HG02884 (cell line): Measurements from ENCODE around the gene ZBTB9.

Experiments
- ATAC-seq: cut with Tn5 transposase; IDR thresholded peaks from one replicate; pipeline ENCODE4 v1.9.1; 2021; ENCODE audit warnings: mild to moderate bottlenecking, moderate library complexity; ENCODE audit not compliant: unreplicated experiment

Gene ZBTB9

GRCh38 chr6:33432546-33432945 lies 21.8 kb upstream of the ZBTB9 start:
- no peak for ATAC-seq

- ATAC-seq: no peak
Measured at GRCh38 chr6:33433001-33433543, 21.3 kb upstream of the ZBTB9 start.

GRCh38 chr6:33433544-33434191 lies 20.7 kb upstream of the ZBTB9 start:
- no peak for ATAC-seq

DNA sequence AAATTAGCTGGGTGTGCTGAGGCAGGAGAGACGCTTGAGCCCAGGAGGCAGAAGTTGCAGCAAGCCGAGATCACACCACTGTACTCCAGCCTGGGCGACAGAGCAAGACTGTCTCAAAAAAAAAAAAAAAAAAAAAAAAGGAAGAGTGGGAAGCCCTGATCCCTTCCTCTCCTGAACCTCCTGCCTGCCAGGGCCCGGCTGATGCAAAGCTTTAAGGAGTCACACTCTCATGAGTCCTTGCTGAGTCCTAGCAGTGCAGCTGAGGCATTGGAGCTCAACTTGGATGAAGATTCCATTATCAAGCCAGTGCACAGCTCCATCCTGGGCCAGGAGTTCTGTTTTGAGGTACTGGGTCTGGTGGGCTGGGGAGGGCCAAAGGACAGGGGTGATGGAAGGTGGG lies 19.4 kb upstream of the ZBTB9 start:
- no peak for ATAC-seq

GRCh38 chr6:33437666-33438065 lies 16.7 kb upstream of the ZBTB9 start:
- no peak for ATAC-seq

- ATAC-seq: no peak
Measured at GRCh38 chr6:33438978-33439594, 15.3 kb upstream of the ZBTB9 start.

DNA sequence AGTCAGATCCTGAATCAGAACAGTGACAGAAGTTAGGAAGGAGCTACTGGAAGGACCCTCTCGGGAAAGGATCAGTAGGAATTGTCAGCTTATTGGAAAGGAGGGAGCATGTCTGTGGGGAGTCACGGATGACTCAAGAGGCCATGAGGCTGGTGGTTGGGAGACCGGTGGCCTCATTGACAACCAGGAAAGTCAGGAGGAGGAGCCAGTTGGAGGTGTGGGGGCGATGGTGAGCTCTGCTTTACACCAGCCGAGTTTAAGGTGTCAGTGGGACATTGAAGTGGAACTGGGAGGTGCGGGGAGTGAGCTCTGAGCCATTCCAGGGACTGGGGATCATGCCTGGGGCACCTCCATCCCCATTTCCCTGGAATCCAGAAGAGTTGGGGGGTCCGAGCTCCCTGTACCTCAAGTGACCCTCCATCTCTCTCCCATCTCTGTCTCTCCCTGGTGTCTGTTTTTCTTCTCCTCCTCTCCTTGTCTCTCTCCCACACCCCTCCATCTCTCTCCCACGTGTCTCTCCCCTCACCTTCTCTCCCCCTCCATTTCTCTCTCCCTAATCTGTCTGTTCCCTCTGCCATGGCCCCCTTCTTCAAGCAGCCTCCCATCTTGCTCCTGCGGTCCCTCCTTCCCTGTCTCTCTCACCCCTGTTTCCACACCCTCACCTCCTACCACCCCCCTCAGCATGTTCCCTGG lies 14.3 kb upstream of the ZBTB9 start:
- ATAC-seq: no peak

DNA sequence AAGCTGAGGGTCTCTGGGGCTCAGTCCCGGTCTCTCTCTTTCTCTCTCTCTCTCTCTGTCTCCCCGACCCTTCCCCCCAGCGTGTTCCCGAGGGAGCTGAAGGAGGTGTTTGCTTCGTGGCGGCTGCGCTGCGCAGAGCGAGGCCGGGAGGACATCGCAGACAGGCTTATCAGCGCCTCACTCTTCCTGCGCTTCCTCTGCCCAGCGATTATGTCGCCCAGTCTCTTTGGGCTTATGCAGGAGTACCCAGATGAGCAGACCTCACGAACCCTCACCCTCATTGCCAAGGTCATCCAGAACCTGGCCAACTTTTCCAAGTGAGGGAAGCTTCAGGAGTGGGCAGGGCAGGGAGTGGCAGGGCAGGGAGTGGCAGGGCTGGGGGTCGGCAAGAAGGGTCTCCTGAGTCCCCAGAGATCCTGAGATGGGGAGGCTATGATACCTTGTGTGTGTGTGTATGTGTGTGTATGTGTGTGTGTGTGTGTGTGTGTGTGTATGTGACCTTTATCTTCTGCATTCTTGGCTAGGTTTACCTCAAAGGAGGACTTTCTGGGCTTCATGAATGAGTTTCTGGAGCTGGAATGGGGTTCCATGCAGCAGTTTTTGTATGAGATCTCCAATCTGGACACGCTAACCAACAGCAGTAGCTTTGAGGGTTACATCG lies 13.6 kb upstream of the ZBTB9 start:
- ATAC-seq: no peak

- ATAC-seq: no peak
Measured at GRCh38 chr6:33441457-33441856, 12.9 kb upstream of the ZBTB9 start.

GRCh38 chr6:33442283-33442682 lies 12.1 kb upstream of the ZBTB9 start:
- ATAC-seq: no peak

- ATAC-seq: no peak
Measured at GRCh38 chr6:33443025-33443424, 11.4 kb upstream of the ZBTB9 start.

DNA sequence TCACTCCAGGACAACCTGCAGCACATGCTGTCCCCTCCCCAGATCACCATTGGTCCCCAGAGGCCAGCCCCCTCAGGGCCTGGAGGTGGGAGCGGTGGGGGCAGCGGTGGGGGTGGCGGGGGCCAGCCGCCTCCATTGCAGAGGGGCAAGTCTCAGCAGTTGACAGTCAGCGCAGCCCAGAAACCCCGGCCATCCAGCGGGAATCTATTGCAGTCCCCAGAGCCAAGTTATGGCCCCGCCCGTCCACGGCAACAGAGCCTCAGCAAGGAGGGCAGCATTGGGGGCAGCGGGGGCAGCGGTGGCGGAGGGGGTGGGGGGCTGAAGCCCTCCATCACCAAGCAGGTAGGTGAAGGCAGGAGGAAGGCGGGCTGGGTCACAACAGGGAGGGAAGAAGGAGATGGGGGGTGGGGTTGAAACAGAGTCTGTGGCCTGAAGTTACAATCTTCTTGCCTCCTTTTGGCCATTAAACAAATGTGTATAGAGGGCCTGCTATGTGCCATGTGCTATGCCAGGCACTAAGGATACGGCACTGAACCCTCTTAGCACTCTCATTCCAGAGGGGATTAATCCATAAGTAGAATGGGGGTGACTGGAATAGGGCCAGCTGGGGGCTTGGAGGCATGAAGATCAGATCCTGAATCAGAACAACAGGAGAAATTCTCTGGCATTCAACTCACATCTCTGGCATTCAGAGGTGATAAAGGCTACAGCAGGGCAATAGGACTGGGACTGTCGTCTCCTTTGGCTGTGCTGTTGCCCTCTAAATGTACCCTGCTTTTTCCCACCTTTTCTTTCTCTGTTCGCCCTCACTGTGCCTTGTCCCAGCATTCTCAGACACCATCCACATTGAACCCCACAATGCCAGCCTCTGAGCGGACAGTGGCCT lies 10.5 kb upstream of the ZBTB9 start:
- no peak for ATAC-seq

DNA sequence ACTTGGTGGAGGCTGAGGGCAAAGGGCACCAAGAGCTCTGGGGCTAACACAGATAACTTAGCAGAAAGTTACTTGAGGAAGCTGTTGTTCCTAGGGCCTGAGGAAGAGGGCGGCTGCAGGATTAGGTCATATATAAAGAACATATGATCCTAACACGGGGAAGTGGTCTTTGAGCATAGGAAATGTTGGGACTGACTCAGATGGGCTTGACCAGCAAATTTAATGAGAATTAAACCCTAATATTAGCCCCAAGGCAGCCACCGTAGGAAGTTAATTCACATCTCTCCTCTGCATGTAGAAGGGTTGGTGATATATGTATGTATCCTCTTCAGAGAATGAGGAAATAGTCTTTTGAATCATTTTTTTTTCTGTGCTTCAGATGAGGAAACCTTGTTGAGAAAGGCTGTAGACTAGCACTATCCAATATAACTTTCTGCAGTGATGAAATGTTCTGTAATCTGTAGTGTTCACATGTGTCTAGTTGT lies 9.2 kb upstream of the ZBTB9 start:
- no peak for ATAC-seq

- no peak for ATAC-seq
Measured at GRCh38 chr6:33446356-33446755, 8.0 kb upstream of the ZBTB9 start.

DNA sequence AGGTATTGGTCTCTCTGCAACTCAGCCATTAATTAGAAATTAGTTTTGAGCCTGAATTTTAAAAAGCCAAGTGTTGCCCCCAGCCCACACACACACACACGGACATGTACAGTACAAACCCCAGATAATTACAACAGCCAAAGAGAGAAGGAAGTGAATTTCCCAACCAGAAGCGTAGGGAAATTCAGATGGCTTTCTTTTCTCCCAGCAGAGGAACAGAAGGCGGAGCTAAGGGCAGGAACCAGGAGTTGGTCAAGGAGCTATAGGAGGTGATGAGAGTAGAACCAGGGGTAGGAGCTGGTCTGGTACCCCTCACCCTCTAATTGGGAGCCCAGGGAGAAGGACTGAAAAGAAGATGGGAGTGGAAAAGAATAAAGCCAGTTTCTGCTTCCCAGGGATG lies 3.9 kb upstream of the ZBTB9 start:
- no peak for ATAC-seq

- ATAC-seq: no peak
Measured at GRCh38 chr6:33451606-33452005, 2.8 kb upstream of the ZBTB9 start.

DNA sequence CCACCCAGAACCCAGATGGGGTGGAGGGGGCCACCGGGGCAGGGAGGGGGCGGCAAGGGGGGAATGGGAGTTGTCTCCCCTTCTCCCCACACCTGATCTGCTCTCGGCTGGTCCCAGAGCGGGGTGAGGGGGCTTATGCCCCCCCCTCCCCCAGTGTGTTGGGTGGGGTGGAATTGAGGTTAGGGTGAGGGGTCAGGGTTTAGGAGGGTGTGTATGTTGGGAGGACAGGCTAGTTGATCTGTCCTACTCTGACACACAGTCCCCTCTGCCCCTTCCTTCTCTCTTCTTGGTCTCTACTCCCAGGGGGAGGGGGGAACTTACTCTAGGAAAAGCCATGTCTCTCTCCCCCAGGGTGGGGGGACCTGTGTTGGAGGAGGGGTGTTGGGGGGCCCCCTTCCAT lies 1.9 kb upstream of the ZBTB9 start:
- ATAC-seq: no peak

DNA sequence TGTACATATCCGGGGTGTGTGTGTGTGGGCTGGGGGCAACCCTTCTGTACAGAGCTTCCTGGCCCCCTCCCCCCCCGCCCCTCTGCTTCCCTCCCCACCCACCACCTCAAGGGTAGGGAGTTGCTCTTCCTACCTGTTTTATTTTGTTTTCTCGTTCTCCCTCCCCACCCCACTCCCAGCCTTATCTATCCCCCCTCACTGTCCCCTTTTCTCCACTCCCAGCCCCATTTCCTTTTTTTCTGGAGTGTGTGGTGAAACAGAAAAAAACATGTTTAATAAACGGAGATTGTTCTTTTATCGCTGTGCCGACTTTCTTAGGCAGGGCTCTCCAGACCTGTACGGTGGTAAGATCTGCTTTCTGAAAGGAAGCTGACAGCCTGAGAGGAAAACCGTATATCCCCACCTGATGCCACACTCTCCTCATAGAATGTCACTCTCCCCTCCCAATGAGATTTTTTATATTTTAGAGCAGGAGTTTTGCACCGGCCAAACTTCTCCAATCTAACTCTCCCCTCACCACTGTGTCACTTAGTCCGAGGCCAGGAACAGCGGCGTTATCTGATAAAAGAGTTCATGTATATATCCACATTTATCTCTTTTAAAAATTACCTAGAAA lies 875 bp upstream of the ZBTB9 start:
- no peak for ATAC-seq

DNA sequence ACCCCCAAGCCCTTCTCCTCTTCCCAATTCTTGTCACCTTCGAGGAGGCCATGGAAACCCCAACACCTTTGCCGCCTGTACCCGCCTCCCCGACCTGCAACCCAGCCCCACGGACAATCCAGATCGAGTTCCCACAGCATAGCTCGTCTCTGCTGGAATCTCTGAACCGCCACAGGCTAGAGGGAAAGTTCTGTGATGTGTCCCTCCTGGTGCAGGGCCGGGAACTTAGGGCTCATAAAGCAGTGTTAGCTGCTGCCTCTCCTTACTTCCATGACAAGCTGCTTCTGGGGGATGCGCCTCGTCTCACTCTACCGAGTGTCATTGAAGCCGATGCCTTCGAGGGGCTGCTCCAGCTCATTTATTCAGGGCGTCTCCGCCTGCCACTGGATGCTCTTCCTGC lies 675 bp downstream of the ZBTB9 start:
- ATAC-seq: no peak

DNA sequence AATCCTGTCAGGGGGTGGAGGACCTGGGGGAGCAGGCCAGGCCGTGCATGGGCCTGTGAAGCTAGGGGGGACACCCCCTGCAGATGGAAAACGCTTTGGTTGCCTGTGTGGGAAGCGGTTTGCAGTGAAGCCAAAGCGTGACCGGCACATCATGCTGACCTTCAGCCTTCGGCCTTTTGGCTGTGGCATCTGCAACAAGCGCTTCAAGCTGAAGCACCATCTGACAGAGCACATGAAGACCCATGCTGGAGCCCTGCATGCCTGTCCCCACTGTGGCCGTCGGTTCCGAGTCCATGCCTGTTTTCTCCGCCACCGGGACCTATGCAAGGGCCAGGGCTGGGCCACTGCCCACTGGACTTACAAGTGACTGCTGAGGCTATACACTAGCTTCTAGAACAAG lies 1.8 kb downstream of the ZBTB9 start:
- ATAC-seq: no peak
